Lower leg skin (tissue), 4 donors: ENCODE measurements around the gene ICA1. TPM values are rescaled to one million over a fixed set of nuclear protein-coding genes. Genes with fewer than 3 reads are reported as not detected.
A peak's percentile ranks its signal among the peaks of the same experiment; 100 is the strongest.

ENCODE experiments used
- DNase-seq, 2 donors: peaks; one replicate each; pipeline ENCODE4 v3.0.0-alpha.2; 2019; ENCODE audit warnings: low spot score in 2 of 2
- H3K4me3 ChIP-seq: fragments of 200-600 bp; sonication (generic); 2 replicates; pipeline ENCODE4 v1.5.1; 2017; ENCODE audit warnings: mild to moderate bottlenecking, low read depth; ENCODE audit not compliant: poor library complexity, severe bottlenecking
- POLR2A ChIP-seq, 2 donors: fragments of 450-650 bp; IDR thresholded peaks; one replicate each; pipeline ENCODE4 v1.6.1; 2016 to 2017; ENCODE audit warnings: antibody characterized with exemption in 2 of 2, mild to moderate bottlenecking in 1 of 2, moderate library complexity in 1 of 2
- WGBS, 2 donors: methylation state at CpG; one replicate each; pipeline ENCODE4 v1.1.5; 2018; 5-methylcytosine and 5-hydroxymethylcytosine counted together
- intact Hi-C: fragments of 100-400 bp; cut with DNase I; formaldehyde crosslinking; loops from one replicate; pipeline ENCODE4 v1.15.0; 2023; ENCODE audit warnings: low total_unique reads
- total RNA-seq, 4 donors: library from RNA; depleted of rRNA; stranded (reverse); fragments of >200 nt; gene quantifications; one replicate each; pipeline ENCODE4 v1.1.0, GENCODE V29; 2016
- TF ChIP-seq, protein P1 (sequence below), 3 donors: fragments of 450-650 bp; IDR thresholded peaks; one replicate each; pipeline ENCODE4 v1.5.1; 2016; ENCODE audit warnings: antibody characterized with exemption in 3 of 3, mild to moderate bottlenecking in 3 of 3, moderate library complexity in 2 of 3

ICA1 gene
- total RNA-seq, 4 donors from 2014 or later: 12.8 to 33.6 (median 18.4) TPM

DNA sequence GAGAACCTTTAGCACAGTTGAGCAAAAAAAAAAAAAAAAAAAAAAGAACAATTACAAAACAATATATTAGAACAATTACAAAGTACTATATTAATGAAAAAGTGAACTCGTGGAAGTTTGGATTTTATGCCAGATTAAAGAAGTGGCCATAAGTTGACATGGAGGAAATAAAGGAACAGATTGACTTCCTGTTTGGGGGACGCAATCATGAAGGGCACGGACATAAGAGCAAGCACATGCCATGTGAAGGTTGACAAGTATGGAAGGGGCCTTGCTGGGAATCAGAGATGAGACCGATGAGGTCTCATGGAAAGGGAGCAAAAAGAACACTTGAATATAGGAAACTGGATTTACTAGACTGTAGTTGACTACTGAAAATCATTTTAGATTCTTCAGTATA is 61.7 kb downstream of the ICA1 start:
- DNase-seq: no peak
- no peak for TF ChIP-seq POLR2A (IDR thresholded peaks at IDR 0.05)
- TF ChIP-seq, protein P1, sequence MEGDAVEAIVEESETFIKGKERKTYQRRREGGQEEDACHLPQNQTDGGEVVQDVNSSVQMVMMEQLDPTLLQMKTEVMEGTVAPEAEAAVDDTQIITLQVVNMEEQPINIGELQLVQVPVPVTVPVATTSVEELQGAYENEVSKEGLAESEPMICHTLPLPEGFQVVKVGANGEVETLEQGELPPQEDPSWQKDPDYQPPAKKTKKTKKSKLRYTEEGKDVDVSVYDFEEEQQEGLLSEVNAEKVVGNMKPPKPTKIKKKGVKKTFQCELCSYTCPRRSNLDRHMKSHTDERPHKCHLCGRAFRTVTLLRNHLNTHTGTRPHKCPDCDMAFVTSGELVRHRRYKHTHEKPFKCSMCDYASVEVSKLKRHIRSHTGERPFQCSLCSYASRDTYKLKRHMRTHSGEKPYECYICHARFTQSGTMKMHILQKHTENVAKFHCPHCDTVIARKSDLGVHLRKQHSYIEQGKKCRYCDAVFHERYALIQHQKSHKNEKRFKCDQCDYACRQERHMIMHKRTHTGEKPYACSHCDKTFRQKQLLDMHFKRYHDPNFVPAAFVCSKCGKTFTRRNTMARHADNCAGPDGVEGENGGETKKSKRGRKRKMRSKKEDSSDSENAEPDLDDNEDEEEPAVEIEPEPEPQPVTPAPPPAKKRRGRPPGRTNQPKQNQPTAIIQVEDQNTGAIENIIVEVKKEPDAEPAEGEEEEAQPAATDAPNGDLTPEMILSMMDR (IDR thresholded peaks at IDR 0.05): no peak
- WGBS, 2 donors: 68 to 75% methylated on average over 4 of the region's 4 CpGs
- no peak overlapping the region for H3K4me3 ChIP-seq
- intact Hi-C loops: no loop called here

DNA sequence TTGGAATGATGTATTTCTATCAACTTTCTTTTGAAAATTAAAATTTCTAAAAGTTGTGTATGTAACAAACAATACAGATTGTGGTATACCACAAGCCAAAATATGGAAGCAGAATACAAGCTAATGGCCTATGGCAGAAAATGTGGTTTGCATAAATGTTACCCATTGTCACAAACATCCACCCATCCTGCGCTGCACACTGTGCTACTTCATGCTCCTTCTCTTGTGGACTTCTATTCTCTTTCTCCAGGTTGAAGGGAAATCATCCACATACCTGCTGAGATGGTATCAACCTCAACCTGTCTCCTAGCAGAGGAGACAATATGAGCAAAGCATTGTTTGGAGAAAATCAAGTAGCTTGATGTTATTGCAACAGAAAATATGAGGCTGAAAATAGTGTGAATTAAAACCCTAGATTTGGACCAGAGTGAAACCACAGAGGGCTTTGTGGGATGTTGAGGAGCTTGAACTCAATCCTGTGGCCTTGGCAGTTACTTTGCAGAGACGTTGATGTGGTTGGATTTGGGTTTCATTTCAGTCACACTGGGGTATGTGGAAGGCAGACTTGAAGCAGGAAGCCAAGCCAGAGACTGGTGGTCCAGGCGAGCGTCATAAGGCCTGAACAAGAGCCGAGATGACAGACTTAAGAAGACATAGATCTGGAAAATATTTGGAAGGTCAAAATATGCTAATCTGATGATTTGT is 63.8 kb downstream of the ICA1 start:
- H3K4me3 ChIP-seq: no peak overlapping the region
- TF ChIP-seq POLR2A (IDR thresholded peaks at IDR 0.05): no peak
- TF ChIP-seq, protein P1 (IDR thresholded peaks at IDR 0.05): no peak
- intact Hi-C loops: no loop called here
- 85% methylated on average over 5 of the region's 5 CpGs for WGBS, 2 donors
- no peak for DNase-seq

DNA sequence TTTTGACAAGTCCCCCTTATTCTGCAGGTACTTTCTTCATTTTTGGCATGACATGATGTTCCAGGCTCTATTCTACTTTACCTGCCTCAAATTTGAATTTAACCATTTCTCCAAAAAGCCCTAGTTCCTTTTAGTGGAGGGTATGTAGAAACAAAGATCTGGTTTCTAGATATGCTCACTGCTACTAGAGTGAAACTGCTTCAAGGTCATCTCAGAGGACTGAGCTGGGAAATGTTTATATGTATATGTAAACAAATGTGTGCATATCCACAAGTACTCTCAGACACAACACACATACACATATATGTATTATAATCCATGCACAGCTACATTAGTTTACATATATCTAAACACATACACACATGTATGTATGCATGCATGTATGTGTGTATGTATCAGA is 69.1 kb downstream of the ICA1 start:
- intact Hi-C loops: no loop called here
- no peak for DNase-seq
- TF ChIP-seq POLR2A (IDR thresholded peaks at IDR 0.05): no peak
- TF ChIP-seq, protein P1 (IDR thresholded peaks at IDR 0.05): no peak
- H3K4me3 ChIP-seq: no peak overlapping the region

DNA sequence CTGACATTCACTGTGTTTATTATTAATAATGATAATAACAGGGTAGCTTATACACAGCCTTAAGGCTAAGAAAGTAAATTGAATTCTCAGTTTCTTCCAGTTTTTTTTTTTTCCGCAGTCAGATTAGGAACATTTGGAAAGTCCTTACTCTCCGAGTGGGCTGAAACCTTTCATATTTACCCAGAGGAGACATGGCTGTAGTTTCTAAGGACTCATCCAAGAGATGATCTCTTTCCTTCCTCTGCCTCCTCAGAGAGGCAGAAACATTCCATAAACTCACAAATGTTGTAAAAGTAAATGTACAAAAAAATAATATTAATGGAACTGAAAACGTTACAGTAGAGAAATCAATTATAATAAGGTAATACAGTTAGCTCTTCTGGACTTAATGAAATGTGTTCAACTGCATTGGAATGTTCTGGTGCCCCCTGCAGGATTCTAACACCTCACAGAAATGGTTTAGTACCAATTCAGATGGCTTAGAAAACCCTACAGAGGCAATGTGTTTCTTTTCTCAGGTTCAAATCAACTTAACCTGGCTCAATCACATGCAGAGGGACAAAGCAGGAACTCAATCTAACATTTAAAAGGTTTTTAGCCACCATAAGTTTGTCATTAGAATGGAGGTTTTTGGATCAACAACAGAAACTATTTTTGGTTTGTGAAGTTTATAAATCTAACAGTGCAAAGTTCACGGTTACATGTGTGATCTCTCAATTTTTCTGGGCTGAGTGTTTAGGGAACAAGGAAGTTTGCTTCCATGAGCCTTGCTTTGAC is 71.7 kb downstream of the ICA1 start:
- WGBS, 2 donors: 34 to 35% methylated on average over 4 of the region's 4 CpGs
- DNase-seq: peak in 1 of 2 donors; percentile 47

DNA sequence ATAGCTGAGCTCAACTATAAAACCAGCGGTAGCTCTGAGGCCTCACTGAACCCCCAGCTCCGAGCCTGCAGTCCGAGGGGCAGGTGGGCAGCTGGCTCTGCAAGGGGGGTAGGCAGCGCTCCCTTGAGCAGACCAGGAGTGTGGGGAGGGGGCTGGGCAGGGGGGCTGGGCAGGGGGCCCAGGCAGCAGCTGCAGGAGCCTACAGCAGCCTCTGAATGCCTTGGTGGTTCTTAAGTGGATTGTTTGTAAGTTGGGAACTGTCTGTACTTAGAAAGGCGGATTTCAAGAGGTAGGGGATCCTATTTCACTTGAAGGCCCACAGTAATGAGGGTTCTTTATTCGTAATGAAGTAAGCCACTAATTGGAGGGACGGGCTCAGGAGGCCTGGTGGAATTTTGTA is 72.3 kb downstream of the ICA1 start:
- 91% methylated on average over 7 of the region's 7 CpGs for WGBS, 2 donors

More for the DNA sequence above, 71.7 kb downstream of the ICA1 start:
- no peak overlapping the region for H3K4me3 ChIP-seq
- TF ChIP-seq POLR2A (IDR thresholded peaks at IDR 0.05): no peak
- TF ChIP-seq, protein P1 (IDR thresholded peaks at IDR 0.05): no peak
- intact Hi-C loops: no loop called here

More for the DNA sequence above, 72.3 kb downstream of the ICA1 start:
- intact Hi-C loops: no loop called here
- DNase-seq: no peak
- H3K4me3 ChIP-seq: no peak overlapping the region
- no peak for TF ChIP-seq POLR2A (IDR thresholded peaks at IDR 0.05)
- TF ChIP-seq, protein P1 (IDR thresholded peaks at IDR 0.05): no peak
